GM19452 (cell line): ENCODE results near the gene SMARCA2.

ENCODE experiments used
- ATAC-seq: cut with Tn5 transposase; IDR thresholded peaks from one replicate; pipeline ENCODE4 v1.9.1; 2021; ENCODE audit not compliant: unreplicated experiment

Gene SMARCA2

GRCh38 chr9:2014696-2015580 is at the start of gene SMARCA2:
Gene SMARCA2, plus strand, starts transcription at chr9:2015347. Its CDS starts 13,676 bp downstream, at chr9:2029023.
- ATAC-seq, result peak; percentile 85

- ATAC-seq, result no peak
These were observed 48.3 kb upstream of the SMARCA2 start for GRCh38 chr9:1966725-1967366.

GRCh38 chr9:1969160-1969559 is 46.0 kb upstream of the SMARCA2 start:
- no peak for ATAC-seq

- ATAC-seq, result no peak
These were observed 45.2 kb upstream of the SMARCA2 start for GRCh38 chr9:1969898-1970297.

- ATAC-seq, result no peak
These were observed 42.5 kb upstream of the SMARCA2 start for GRCh38 chr9:1972672-1973071.

- no peak for ATAC-seq
These were observed 38.1 kb upstream of the SMARCA2 start for GRCh38 chr9:1977026-1977425.

GRCh38 chr9:1978941-1979340 is 36.2 kb upstream of the SMARCA2 start:
- no peak for ATAC-seq

- ATAC-seq, result no peak
These were observed 35.3 kb upstream of the SMARCA2 start for GRCh38 chr9:1979741-1980367.

- ATAC-seq, result no peak
These were observed 34.8 kb upstream of the SMARCA2 start for GRCh38 chr9:1980387-1980786.

- no peak for ATAC-seq
These were observed 33.1 kb upstream of the SMARCA2 start for GRCh38 chr9:1982074-1982473.

GRCh38 chr9:1986341-1986740 is 28.8 kb upstream of the SMARCA2 start:
- ATAC-seq, result no peak

- ATAC-seq, result no peak
These were observed 25.6 kb upstream of the SMARCA2 start for GRCh38 chr9:1989500-1989899.

GRCh38 chr9:1994180-1994579 is 21.0 kb upstream of the SMARCA2 start:
- ATAC-seq, result no peak

GRCh38 chr9:1995084-1995483 is 20.1 kb upstream of the SMARCA2 start:
- no peak for ATAC-seq

- ATAC-seq, result no peak
These were observed 19.0 kb upstream of the SMARCA2 start for GRCh38 chr9:1996156-1996555.

- no peak for ATAC-seq
These were observed 17.5 kb upstream of the SMARCA2 start for GRCh38 chr9:1997646-1998045.

- no peak for ATAC-seq
These were observed 17.0 kb upstream of the SMARCA2 start for GRCh38 chr9:1998111-1998510.

GRCh38 chr9:2000314-2000713 is 14.8 kb upstream of the SMARCA2 start:
- ATAC-seq, result no peak

GRCh38 chr9:2008372-2008771 is 6.8 kb upstream of the SMARCA2 start:
- ATAC-seq, result no peak

- no peak for ATAC-seq
These were observed 2.8 kb upstream of the SMARCA2 start for GRCh38 chr9:2012347-2012746.

- ATAC-seq, result no peak
These were observed 1.2 kb upstream of the SMARCA2 start for GRCh38 chr9:2013743-2014475.
